ENCODE data around the gene CNST.

CNST gene

GRCh38 chr1:246639732-246640131 is 73.5 kb downstream of the CNST start:
- TF ChIP-seq EZH2phosphoT487 (IDR thresholded peaks at IDR 0.05; ENCODE audit: borderline replicate concordance) (no peak), CTCF (conservative IDR thresholded peaks at IDR 0.05; ENCODE audit: low read length) (no peak)
- Histone ChIP-seq H3K79me2 (ENCODE audit: insufficient read depth, low read length) (no peaks in the 10 kb centered on the region), H3K4me2 (ENCODE audit: low read depth, low read length, poor library complexity, severe bottlenecking) (no peak overlapping the region), H2AFZ (ENCODE audit: low read length) (no peak overlapping the region), H3K4me1 (ENCODE audit: insufficient read depth, low read length, poor library complexity, severe bottlenecking) (no peaks in the 10 kb centered on the region), H3K36me3 (ENCODE audit: insufficient read depth, low read length) (peaks cover 44% of the 10 kb centered on the region; the same call in 1 of the 2 replicates), H3F3A (ENCODE audit: low read depth) (no peaks in the 10 kb centered on the region), H3K9ac (ENCODE audit: low read depth, low read length, poor library complexity, severe bottlenecking) (no peak overlapping the region), H3K9me3 (ENCODE audit: insufficient read depth, low read depth, low read length) (no peaks in the 10 kb centered on the region), H3K27me3 (ENCODE audit: insufficient read depth, low read length, poor library complexity, severe bottlenecking) (no peaks in the 10 kb centered on the region), H3K4me3 (ENCODE audit: low read length, poor library complexity, severe bottlenecking) (no peak overlapping the region), H3K9me2 (replicated peaks; ENCODE audit: low read depth, low read length) (no peaks in the 10 kb centered on the region), H4K20me1 (ENCODE audit: insufficient read depth, low read length, poor library complexity, severe bottlenecking) (no peaks in the 10 kb centered on the region)

DNA sequence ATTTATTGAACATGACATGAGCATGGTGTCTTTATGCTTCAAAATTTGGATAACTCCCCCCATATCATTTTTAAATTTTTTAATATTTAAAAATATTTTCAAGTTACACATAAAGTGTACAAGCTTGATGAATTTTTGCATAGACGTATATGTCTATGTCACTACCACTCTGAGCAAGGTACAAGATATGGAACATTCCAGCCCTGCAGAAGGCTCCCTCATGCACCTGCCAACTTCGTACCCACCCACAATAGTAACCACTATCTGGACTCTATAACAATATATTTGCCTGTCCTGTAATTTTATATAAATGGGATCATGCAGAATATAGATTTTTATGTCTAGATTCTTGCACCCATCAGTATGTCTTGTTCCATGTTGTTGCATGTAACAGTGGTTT is 74.5 kb downstream of the CNST start:
- Histone ChIP-seq H3K79me2 (ENCODE audit: insufficient read depth, low read length) (no peaks in the 10 kb centered on the region), H3K27me3 (ENCODE audit: insufficient read depth, low read length, poor library complexity, severe bottlenecking) (no peaks in the 10 kb centered on the region), H3K9ac (ENCODE audit: low read depth, low read length, poor library complexity, severe bottlenecking) (no peak overlapping the region), H3K4me2 (ENCODE audit: low read depth, low read length, poor library complexity, severe bottlenecking) (no peak overlapping the region), H4K20me1 (ENCODE audit: insufficient read depth, low read length, poor library complexity, severe bottlenecking) (no peaks in the 10 kb centered on the region), H2AFZ (ENCODE audit: low read length) (no peak overlapping the region), H3F3A (ENCODE audit: low read depth) (no peaks in the 10 kb centered on the region), H3K36me3 (ENCODE audit: insufficient read depth, low read length) (peaks cover 50% of the 10 kb centered on the region; the same call in 1 of the 2 replicates), H3K4me3 (ENCODE audit: low read length, poor library complexity, severe bottlenecking) (no peak overlapping the region), H3K9me2 (replicated peaks; ENCODE audit: low read depth, low read length) (no peaks in the 10 kb centered on the region), H3K4me1 (ENCODE audit: insufficient read depth, low read length, poor library complexity, severe bottlenecking) (no peaks in the 10 kb centered on the region), H3K9me3 (ENCODE audit: insufficient read depth, low read depth, low read length) (no peaks in the 10 kb centered on the region)
- TF ChIP-seq CTCF (conservative IDR thresholded peaks at IDR 0.05; ENCODE audit: low read length), result no peak
- no peak for TF ChIP-seq EZH2phosphoT487 (IDR thresholded peaks at IDR 0.05; ENCODE audit: borderline replicate concordance)

- H3K4me1 ChIP-seq (ENCODE audit: insufficient read depth, low read length, poor library complexity, severe bottlenecking), result no peaks in the 10 kb centered on the region
- no peak overlapping the region for H3K4me2 ChIP-seq (ENCODE audit: low read depth, low read length, poor library complexity, severe bottlenecking)
- no peaks in the 10 kb centered on the region for H3K79me2 ChIP-seq (ENCODE audit: insufficient read depth, low read length)
- no peak overlapping the region for H2AFZ ChIP-seq (ENCODE audit: low read length)
- H3F3A ChIP-seq (ENCODE audit: low read depth), result no peaks in the 10 kb centered on the region
- no peaks in the 10 kb centered on the region for H3K9me2 ChIP-seq (replicated peaks; ENCODE audit: low read depth, low read length)
- H3K4me3 ChIP-seq (ENCODE audit: low read length, poor library complexity, severe bottlenecking), result no peak overlapping the region
- no peaks in the 10 kb centered on the region for H4K20me1 ChIP-seq (ENCODE audit: insufficient read depth, low read length, poor library complexity, severe bottlenecking)
- no peak overlapping the region for H3K9ac ChIP-seq (ENCODE audit: low read depth, low read length, poor library complexity, severe bottlenecking)
- no peak for TF ChIP-seq EZH2phosphoT487 (IDR thresholded peaks at IDR 0.05; ENCODE audit: borderline replicate concordance)
- no peak for TF ChIP-seq CTCF (conservative IDR thresholded peaks at IDR 0.05; ENCODE audit: low read length)
- no peaks in the 10 kb centered on the region for H3K9me3 ChIP-seq (ENCODE audit: insufficient read depth, low read depth, low read length)
- peaks cover 51% of the 10 kb centered on the region; the same call in 1 of the 2 replicates for H3K36me3 ChIP-seq (ENCODE audit: insufficient read depth, low read length)
- no peaks in the 10 kb centered on the region for H3K27me3 ChIP-seq (ENCODE audit: insufficient read depth, low read length, poor library complexity, severe bottlenecking)
Observed at GRCh38 chr1:246641394-246641793, 75.1 kb downstream of the CNST start.

All from Loucy (cell line).